ENCODE measurements around the gene SGPP2. TPM values are rescaled to one million over a fixed set of nuclear protein-coding genes. Genes with fewer than 3 reads are reported as not detected.

The SGPP2 gene
- total and polyA plus RNA-seq, 2 experiments from 2014 or later: 0.08 TPM; not detected in 1

- TF ChIP-seq, protein P1, sequence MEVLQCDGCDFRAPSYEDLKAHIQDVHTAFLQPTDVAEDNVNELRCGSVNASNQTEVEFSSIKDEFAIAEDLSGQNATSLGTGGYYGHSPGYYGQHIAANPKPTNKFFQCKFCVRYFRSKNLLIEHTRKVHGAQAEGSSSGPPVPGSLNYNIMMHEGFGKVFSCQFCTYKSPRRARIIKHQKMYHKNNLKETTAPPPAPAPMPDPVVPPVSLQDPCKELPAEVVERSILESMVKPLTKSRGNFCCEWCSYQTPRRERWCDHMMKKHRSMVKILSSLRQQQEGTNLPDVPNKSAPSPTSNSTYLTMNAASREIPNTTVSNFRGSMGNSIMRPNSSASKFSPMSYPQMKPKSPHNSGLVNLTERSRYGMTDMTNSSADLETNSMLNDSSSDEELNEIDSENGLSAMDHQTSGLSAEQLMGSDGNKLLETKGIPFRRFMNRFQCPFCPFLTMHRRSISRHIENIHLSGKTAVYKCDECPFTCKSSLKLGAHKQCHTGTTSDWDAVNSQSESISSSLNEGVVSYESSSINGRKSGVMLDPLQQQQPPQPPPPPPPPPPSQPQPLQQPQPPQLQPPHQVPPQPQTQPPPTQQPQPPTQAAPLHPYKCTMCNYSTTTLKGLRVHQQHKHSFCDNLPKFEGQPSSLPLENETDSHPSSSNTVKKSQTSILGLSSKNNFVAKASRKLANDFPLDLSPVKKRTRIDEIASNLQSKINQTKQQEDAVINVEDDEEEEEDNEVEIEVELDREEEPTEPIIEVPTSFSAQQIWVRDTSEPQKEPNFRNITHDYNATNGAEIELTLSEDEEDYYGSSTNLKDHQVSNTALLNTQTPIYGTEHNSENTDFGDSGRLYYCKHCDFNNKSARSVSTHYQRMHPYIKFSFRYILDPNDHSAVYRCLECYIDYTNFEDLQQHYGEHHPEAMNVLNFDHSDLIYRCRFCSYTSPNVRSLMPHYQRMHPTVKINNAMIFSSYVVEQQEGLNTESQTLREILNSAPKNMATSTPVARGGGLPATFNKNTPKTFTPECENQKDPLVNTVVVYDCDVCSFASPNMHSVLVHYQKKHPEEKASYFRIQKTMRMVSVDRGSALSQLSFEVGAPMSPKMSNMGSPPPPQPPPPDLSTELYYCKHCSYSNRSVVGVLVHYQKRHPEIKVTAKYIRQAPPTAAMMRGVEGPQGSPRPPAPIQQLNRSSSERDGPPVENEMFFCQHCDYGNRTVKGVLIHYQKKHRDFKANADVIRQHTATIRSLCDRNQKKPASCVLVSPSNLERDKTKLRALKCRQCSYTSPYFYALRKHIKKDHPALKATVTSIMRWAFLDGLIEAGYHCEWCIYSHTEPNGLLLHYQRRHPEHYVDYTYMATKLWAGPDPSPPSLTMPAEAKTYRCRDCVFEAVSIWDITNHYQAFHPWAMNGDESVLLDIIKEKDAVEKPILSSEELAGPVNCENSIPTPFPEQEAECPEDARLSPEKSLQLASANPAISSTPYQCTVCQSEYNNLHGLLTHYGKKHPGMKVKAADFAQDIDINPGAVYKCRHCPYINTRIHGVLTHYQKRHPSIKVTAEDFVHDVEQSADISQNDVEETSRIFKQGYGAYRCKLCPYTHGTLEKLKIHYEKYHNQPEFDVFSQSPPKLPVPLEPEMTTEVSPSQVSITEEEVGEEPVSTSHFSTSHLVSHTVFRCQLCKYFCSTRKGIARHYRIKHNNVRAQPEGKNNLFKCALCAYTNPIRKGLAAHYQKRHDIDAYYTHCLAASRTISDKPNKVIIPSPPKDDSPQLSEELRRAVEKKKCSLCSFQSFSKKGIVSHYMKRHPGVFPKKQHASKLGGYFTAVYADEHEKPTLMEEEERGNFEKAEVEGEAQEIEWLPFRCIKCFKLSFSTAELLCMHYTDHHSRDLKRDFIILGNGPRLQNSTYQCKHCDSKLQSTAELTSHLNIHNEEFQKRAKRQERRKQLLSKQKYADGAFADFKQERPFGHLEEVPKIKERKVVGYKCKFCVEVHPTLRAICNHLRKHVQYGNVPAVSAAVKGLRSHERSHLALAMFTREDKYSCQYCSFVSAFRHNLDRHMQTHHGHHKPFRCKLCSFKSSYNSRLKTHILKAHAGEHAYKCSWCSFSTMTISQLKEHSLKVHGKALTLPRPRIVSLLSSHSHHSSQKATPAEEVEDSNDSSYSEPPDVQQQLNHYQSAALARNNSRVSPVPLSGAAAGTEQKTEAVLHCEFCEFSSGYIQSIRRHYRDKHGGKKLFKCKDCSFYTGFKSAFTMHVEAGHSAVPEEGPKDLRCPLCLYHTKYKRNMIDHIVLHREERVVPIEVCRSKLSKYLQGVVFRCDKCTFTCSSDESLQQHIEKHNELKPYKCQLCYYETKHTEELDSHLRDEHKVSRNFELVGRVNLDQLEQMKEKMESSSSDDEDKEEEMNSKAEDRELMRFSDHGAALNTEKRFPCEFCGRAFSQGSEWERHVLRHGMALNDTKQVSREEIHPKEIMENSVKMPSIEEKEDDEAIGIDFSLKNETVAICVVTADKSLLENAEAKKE (CRISPR knock-in tag; IDR thresholded peaks at IDR 0.05): no peak
- TF ChIP-seq ZNF331 (CRISPR knock-in tag; IDR thresholded peaks at IDR 0.05; ENCODE audit: low read depth): no peak
These were observed 79.8 kb downstream of the SGPP2 start (continued) for GRCh38 chr2:222504191-222504590.

DNA sequence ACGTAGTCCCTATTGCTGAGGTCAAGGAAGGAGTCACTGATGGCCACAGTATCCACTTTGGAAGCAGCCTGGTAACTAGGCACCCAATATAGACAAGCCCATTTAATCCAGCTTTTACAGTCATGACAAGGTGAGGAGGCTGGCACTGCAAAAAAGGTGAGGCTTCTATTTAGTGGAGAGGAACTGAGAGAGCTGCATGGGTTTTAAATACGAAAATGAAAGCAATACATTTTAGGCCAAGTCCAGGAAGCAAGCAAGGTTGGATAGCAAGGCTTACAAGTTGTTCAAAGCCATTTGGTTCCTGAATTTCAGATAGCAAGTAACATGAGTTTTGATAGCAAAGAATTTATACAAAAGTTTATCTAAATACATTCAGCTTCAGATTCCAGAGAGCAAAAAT, 80.4 kb downstream of the SGPP2 start:
- Mint-ChIP-seq H3K4me1 (no peaks in the 10 kb centered on the region), H3K27ac (no peak overlapping the region), H3K9me3 (no peaks in the 10 kb centered on the region), H3K27me3 (ENCODE audit: insufficient read depth, low read depth, poor library complexity) (no peaks in the 10 kb centered on the region), H3K4me3 (no peak overlapping the region), H3K36me3 (ENCODE audit: low read depth) (no peaks in the 10 kb centered on the region)
- DNase-seq (ENCODE audit: low spot score): no peak
- no peaks in the 10 kb centered on the region for H3K27me3 ChIP-seq (ENCODE audit: insufficient read depth)
- H3K4me1 ChIP-seq (ENCODE audit: insufficient read depth): no peaks in the 10 kb centered on the region
- H3K36me3 ChIP-seq (ENCODE audit: insufficient read depth): no peaks in the 10 kb centered on the region
- H4K20me1 ChIP-seq (replicated peaks; ENCODE audit: insufficient read depth): no peaks in the 10 kb centered on the region; the same call in 1 of the 2 replicates
- H3K4me2 ChIP-seq: no peak overlapping the region
- no peaks in the 10 kb centered on the region for H3K9me2 ChIP-seq (ENCODE audit: insufficient read depth)
- no peaks in the 10 kb centered on the region for H3K79me2 ChIP-seq (replicated peaks; ENCODE audit: insufficient read depth)
- H3F3A ChIP-seq (replicated peaks; ENCODE audit: low read depth): no peaks in the 10 kb centered on the region
- ATAC-seq: no peak
- H2AFZ ChIP-seq: no peak overlapping the region
- H3K27ac ChIP-seq (ENCODE audit: low read depth): no peak overlapping the region
- H3K4me3 ChIP-seq: no peak overlapping the region
- TF ChIP-seq, protein P2, sequence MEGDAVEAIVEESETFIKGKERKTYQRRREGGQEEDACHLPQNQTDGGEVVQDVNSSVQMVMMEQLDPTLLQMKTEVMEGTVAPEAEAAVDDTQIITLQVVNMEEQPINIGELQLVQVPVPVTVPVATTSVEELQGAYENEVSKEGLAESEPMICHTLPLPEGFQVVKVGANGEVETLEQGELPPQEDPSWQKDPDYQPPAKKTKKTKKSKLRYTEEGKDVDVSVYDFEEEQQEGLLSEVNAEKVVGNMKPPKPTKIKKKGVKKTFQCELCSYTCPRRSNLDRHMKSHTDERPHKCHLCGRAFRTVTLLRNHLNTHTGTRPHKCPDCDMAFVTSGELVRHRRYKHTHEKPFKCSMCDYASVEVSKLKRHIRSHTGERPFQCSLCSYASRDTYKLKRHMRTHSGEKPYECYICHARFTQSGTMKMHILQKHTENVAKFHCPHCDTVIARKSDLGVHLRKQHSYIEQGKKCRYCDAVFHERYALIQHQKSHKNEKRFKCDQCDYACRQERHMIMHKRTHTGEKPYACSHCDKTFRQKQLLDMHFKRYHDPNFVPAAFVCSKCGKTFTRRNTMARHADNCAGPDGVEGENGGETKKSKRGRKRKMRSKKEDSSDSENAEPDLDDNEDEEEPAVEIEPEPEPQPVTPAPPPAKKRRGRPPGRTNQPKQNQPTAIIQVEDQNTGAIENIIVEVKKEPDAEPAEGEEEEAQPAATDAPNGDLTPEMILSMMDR (conservative IDR thresholded peaks at IDR 0.05; ENCODE audit: low read depth in 2 of 2): no peak
- TF ChIP-seq POLR2AphosphoS5 (IDR thresholded peaks at IDR 0.05; ENCODE audit: low read depth) (no peak), EZH2phosphoT487 (IDR thresholded peaks at IDR 0.05; ENCODE audit: unreplicated experiment) (no peak), CREB1 (CRISPR knock-in tag; IDR thresholded peaks at IDR 0.05; ENCODE audit: low read depth) (no peak), ZNF114 (CRISPR knock-in tag; IDR thresholded peaks at IDR 0.05) (no peak), REST (IDR thresholded peaks at IDR 0.05; ENCODE audit: unreplicated experiment) (no peak), ZNF331 (CRISPR knock-in tag; IDR thresholded peaks at IDR 0.05; ENCODE audit: low read depth) (no peak), NANOG (IDR thresholded peaks at IDR 0.05; ENCODE audit: borderline replicate concordance) (no peak)
- TF ChIP-seq, protein P3, sequence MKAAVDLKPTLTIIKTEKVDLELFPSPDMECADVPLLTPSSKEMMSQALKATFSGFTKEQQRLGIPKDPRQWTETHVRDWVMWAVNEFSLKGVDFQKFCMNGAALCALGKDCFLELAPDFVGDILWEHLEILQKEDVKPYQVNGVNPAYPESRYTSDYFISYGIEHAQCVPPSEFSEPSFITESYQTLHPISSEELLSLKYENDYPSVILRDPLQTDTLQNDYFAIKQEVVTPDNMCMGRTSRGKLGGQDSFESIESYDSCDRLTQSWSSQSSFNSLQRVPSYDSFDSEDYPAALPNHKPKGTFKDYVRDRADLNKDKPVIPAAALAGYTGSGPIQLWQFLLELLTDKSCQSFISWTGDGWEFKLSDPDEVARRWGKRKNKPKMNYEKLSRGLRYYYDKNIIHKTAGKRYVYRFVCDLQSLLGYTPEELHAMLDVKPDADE (IDR thresholded peaks at IDR 0.05): no peak
